ENCODE data around the gene COQ10A.

DNA sequence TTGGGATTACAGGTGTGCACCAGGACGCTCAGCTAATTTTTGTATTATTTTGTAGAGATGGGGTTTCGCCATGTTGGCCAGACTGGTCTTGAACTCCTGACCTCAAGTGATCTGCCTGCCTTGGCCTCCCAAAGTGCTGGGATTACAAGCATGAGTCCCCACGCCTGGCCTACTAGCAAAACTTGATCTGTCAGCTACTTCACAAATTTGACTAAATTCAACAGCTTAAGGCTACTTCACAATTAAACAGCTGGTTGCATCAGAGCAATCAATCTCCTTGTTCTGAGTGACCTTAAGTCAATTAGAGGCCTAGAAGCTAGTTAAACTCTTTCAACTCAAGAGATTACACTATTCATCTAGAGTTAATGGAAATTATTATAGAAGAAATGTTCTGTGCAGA lies 12.2 kb downstream of the COQ10A start:
- TF ChIP-seq EZH2 (IDR thresholded peaks at IDR 0.05; ENCODE audit: insufficient read depth, poor library complexity, severe bottlenecking): no peak
- TF ChIP-seq EZH2phosphoT487 (IDR thresholded peaks at IDR 0.05; ENCODE audit: insufficient read depth, low read depth): no peak
